ENCODE results near the gene PSMB7. TPM values are rescaled to one million over a fixed set of nuclear protein-coding genes. Genes with fewer than 3 reads are reported as not detected.
A peak's percentile ranks its signal among the peaks of the same experiment; 100 is the strongest.

PSMB7 gene
- total and polyA plus RNA-seq, 11 donors: 149 to 281 (median 176) TPM

DNA sequence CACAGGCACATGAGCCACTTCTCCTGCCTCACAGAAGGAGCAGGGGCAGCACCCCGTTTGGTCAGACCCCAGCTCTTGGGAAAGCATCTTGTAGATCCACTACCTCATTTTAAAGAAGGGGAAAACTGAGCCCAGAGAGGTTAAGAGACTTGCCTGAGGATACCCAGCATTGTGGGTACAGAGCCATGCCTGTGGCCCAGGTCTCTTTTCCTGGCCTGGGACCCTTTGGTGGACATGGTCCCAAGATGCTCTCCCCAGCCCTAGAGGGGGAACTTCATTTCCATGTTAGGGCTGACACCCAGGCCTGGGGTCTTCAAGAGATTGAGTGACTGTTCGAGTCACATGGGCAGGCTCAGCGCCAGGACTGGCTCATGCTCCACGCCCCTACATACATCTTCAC is 93.3 kb downstream of the PSMB7 start:
- no peaks in the 10 kb centered on the region for H3K27me3 ChIP-seq
- no peak overlapping the region for H3K27ac ChIP-seq
- peak in 1 of 5 donors; percentile 18 for DNase-seq
- no peak for ATAC-seq
- intact Hi-C loops (cut with DNase I): loop anchor here in 8 of 10 donors (1.0 to 10.0 kb wide), 6 partner anchors 65 to 917 kb away; partner anchors contain the start of gene NEK6 (in 1 of the 8)
- WGBS, 4 donors: 69 to 95% (median 86%) methylated on average over 4 of the region's 4 CpGs
- H3K36me3 ChIP-seq: peaks cover 0 to 72% (median 17%) of the 10 kb centered on the region in 9 donors
- no peaks in the 10 kb centered on the region for H3K9me3 ChIP-seq
- peaks cover 0 to 8% (median 1%) of the 10 kb centered on the region in 12 donors for H3K4me1 ChIP-seq
- H3K4me3 ChIP-seq: no peak overlapping the region
- TF ChIP-seq POLR2A (IDR thresholded peaks at IDR 0.05): no peak
- TF ChIP-seq, protein P1, sequence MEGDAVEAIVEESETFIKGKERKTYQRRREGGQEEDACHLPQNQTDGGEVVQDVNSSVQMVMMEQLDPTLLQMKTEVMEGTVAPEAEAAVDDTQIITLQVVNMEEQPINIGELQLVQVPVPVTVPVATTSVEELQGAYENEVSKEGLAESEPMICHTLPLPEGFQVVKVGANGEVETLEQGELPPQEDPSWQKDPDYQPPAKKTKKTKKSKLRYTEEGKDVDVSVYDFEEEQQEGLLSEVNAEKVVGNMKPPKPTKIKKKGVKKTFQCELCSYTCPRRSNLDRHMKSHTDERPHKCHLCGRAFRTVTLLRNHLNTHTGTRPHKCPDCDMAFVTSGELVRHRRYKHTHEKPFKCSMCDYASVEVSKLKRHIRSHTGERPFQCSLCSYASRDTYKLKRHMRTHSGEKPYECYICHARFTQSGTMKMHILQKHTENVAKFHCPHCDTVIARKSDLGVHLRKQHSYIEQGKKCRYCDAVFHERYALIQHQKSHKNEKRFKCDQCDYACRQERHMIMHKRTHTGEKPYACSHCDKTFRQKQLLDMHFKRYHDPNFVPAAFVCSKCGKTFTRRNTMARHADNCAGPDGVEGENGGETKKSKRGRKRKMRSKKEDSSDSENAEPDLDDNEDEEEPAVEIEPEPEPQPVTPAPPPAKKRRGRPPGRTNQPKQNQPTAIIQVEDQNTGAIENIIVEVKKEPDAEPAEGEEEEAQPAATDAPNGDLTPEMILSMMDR (IDR thresholded peaks at IDR 0.05): no peak

DNA sequence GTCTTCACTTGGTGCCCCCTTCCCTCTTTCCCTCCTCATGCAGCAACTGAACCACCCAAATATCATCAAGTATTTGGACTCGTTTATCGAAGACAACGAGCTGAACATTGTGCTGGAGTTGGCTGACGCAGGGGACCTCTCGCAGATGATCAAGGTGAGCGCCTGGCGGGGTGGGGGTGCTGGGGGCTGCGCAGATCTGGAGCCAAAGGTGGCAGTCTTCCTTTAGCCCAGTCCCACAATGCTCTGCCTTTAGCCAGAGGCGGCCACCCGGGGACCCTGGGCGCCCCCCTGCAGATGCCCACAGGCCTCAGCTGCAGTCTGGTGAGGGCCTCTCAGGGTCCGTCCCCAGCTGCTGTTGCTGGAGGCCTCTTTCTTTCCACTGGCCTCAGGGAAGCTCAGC is 93.8 kb downstream of the PSMB7 start:
- DNase-seq (peak in 1 of 5 donors; percentile 57), ATAC-seq (no peak)
- Histone ChIP-seq H3K27ac (no peak overlapping the region), H3K4me3 (no peak overlapping the region), H3K36me3 (peaks cover 0 to 72% (median 12%) of the 10 kb centered on the region in 9 donors), H3K4me1 (peaks cover 0 to 8% (median 1%) of the 10 kb centered on the region in 12 donors), H3K27me3 (no peaks in the 10 kb centered on the region), H3K9me3 (no peaks in the 10 kb centered on the region)
- 92 to 98% (median 92%) methylated on average over 8 to 12 of the region's 12 CpGs for WGBS, 4 donors
- TF ChIP-seq POLR2A (IDR thresholded peaks at IDR 0.05): no peak
- TF ChIP-seq, protein P1 (IDR thresholded peaks at IDR 0.05): no peak
- intact Hi-C loops (cut with DNase I): loop anchor here in 8 of 10 donors (1.0 to 10.0 kb wide), 6 partner anchors 64 to 917 kb away; partner anchors contain the start of gene NEK6 (in 1 of the 8)

DNA sequence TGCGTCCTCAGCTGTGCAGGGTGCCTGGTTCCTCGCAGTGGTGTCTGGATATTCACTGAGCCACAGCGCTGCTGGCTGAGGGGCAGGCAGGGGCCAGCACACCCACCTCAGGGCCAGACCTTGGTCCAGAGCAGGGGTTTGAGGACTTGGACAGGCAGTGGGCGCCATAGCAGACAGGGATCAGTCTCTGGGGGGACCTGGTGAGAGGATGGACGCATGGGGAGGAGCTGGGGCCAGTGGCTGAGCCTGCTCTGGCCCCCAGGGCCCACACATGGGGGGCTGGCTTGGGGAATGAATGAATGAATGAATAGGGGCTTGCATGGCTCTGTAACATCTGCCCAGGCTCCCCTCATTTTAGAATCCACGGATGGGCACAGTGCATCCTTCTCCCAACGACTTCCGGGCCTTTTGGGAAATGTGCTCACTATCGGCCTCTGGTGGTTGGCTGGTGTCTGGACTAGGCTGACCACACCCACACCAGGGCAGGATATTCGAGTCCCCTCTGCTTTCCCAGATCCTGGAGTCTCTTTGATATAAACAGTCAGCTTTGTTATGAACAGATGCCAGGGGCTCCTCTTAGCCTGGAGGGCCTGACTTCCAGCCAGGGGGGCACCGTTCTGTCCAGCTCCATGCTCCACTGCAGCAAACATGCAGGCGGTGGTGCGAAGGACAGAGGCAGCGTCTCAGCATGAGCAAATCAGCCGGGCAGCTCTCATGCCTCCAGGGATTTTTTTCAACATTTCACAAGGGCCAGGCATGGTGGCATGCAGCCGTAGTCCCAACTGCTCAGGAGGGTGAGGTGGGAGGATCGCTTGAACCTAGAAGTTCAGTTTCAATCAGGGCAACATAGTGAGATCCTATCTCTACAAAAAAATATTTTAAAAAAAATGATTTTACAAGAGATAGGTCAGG is 94.9 kb downstream of the PSMB7 start:
- H3K36me3 ChIP-seq: peaks cover 0 to 72% (median 10%) of the 10 kb centered on the region in 9 donors
- no peak overlapping the region for H3K4me3 ChIP-seq
- H3K27ac ChIP-seq: no peak overlapping the region
- ATAC-seq (peak; percentile 63 to 89 (median 84)), DNase-seq (peak; percentile 67 to 76 (median 73))
- intact Hi-C loops (cut with DNase I): loop anchor here in 7 of 10 donors (1.0 to 10.0 kb wide), 6 partner anchors 63 to 916 kb away; partner anchors contain the start of gene NEK6 (in 1 of the 7)
- H3K4me1 ChIP-seq: peaks cover 0 to 8% (median 1%) of the 10 kb centered on the region in 12 donors
- H3K27me3 ChIP-seq: no peaks in the 10 kb centered on the region
- no peaks in the 10 kb centered on the region for H3K9me3 ChIP-seq
- WGBS, 4 donors: 57 to 62% (median 61%) methylated on average over 14 to 17 of the region's 17 CpGs
- no peak for TF ChIP-seq POLR2A (IDR thresholded peaks at IDR 0.05)
- TF ChIP-seq, protein P1 (IDR thresholded peaks at IDR 0.05): peak; percentile 76 to 92 (median 85)

DNA sequence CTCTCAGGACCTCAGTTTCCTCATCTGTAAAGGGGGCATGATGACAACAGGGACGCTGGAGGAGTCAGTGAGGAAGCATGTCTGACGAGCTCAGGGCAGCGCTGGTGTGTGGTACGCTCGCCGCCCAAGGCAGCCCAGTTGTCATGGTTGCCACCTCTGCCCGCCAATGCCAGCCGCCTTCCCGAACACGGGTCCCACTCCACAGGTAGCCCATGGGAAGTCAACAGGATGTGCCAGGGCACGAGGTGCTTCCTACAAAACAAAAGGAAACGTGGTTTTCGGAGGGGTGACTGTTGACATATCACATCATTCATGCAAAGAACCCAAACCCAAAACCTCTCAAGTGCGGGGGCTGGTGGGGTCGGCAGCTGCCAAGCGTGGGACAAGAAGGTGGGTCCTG is 99.4 kb downstream of the PSMB7 start:
- no peak for TF ChIP-seq POLR2A (IDR thresholded peaks at IDR 0.05)
- TF ChIP-seq, protein P1 (IDR thresholded peaks at IDR 0.05): no peak
- Histone ChIP-seq H3K27ac (no peak overlapping the region), H3K9me3 (no peaks in the 10 kb centered on the region), H3K4me3 (no peak overlapping the region), H3K4me1 (peaks cover 0 to 6% (median 0%) of the 10 kb centered on the region in 12 donors), H3K27me3 (no peaks in the 10 kb centered on the region), H3K36me3 (peaks cover 0 to 74% (median 8%) of the 10 kb centered on the region in 9 donors)
- intact Hi-C loops (cut with DNase I): loop anchor here in 3 of 10 donors (2.0 to 10.0 kb wide), 3 partner anchors 51 to 189 kb away; no protein-coding TSS in a partner anchor
- peak in 1 of 5 donors; percentile 51 for DNase-seq
- 85 to 89% (median 87%) methylated on average over 14 to 16 of the region's 16 CpGs for WGBS, 4 donors
- no peak for ATAC-seq

Measured in heart left ventricle (tissue), 16 donors.